ENCODE data around the gene FREM1. TPM values are rescaled to one million over a fixed set of nuclear protein-coding genes. Genes with fewer than 3 reads are reported as not detected.

The FREM1 gene
- total and polyA plus RNA-seq, 8 donors, result 4.6 to 19.8 (median 8.2) TPM

GRCh38 chr9:14790628-14791027, 119.6 kb downstream of the FREM1 start:
- H3K27ac ChIP-seq, result no peak overlapping the region
- intact Hi-C loops (cut with DNase I), result no loop called here
- ATAC-seq, result no peak
- no peak for TF ChIP-seq CTCF (IDR thresholded peaks at IDR 0.05)
- H3K27me3 ChIP-seq, result no peaks in the 10 kb centered on the region
- H3K4me1 ChIP-seq, result no peaks in the 10 kb centered on the region
- peaks cover 0 to 26% (median 0%) of the 10 kb centered on the region in 3 donors for H3K36me3 ChIP-seq
- FAIRE-seq, result no peak
- no peak for DNase-seq
- H3K9me3 ChIP-seq, result no peaks in the 10 kb centered on the region
- 79 to 96% methylated on average over 4 of the region's 4 CpGs for WGBS, 2 donors
- no peak overlapping the region for H3K4me3 ChIP-seq

GRCh38 chr9:14788846-14789245, 121.4 kb downstream of the FREM1 start:
- DNase-seq (no peak), FAIRE-seq (no peak), ATAC-seq (no peak)
- Histone ChIP-seq H3K27me3 (no peaks in the 10 kb centered on the region), H3K36me3 (peaks cover 0 to 22% (median 0%) of the 10 kb centered on the region in 3 donors), H3K4me1 (no peaks in the 10 kb centered on the region), H3K9me3 (no peaks in the 10 kb centered on the region), H3K4me3 (no peak overlapping the region), H3K27ac (no peak overlapping the region)
- WGBS, 2 donors, result 89 to 93% methylated on average over 5 of the region's 5 CpGs
- TF ChIP-seq CTCF (IDR thresholded peaks at IDR 0.05), result no peak
- intact Hi-C loops (cut with DNase I), result no loop called here

GRCh38 chr9:14783358-14783757, 126.9 kb downstream of the FREM1 start:
- no peaks in the 10 kb centered on the region for H3K27me3 ChIP-seq
- no peak overlapping the region for H3K4me3 ChIP-seq
- no peaks in the 10 kb centered on the region for H3K4me1 ChIP-seq
- WGBS, 2 donors, result 67 to 74% methylated on average over 4 of the region's 4 CpGs
- intact Hi-C loops (cut with DNase I), result no loop called here
- peaks cover 0 to 12% (median 0%) of the 10 kb centered on the region in 3 donors for H3K36me3 ChIP-seq
- H3K9me3 ChIP-seq, result no peaks in the 10 kb centered on the region
- no peak for ATAC-seq
- no peak overlapping the region for H3K27ac ChIP-seq
- DNase-seq, result no peak
- FAIRE-seq, result no peak
- TF ChIP-seq CTCF (IDR thresholded peaks at IDR 0.05), result no peak

- H3K27me3 ChIP-seq, result no peaks in the 10 kb centered on the region
- ATAC-seq, result no peak
- WGBS, 2 donors, result 87 to 90% methylated on average over 8 of the region's 8 CpGs
- no peaks in the 10 kb centered on the region for H3K9me3 ChIP-seq
- no peak for DNase-seq
- H3K27ac ChIP-seq, result no peak overlapping the region
- no peak for TF ChIP-seq CTCF (IDR thresholded peaks at IDR 0.05)
- no peaks in the 10 kb centered on the region for H3K4me1 ChIP-seq
- intact Hi-C loops (cut with DNase I), result no loop called here
- no peak for FAIRE-seq
- peaks cover 0 to 7% (median 0%) of the 10 kb centered on the region in 3 donors for H3K36me3 ChIP-seq
- no peak overlapping the region for H3K4me3 ChIP-seq
Observed at GRCh38 chr9:14782286-14783051, 127.8 kb downstream of the FREM1 start.

GRCh38 chr9:14780693-14781092, 129.5 kb downstream of the FREM1 start:
- 93 to 96% methylated on average over 4 of the region's 4 CpGs for WGBS, 2 donors
- H3K27me3 ChIP-seq, result no peaks in the 10 kb centered on the region
- H3K36me3 ChIP-seq, result peaks cover 0 to 7% (median 0%) of the 10 kb centered on the region in 3 donors

More at GRCh38 chr9:14780693-14781092, 129.5 kb downstream of the FREM1 start:
- DNase-seq (no peak), ATAC-seq (no peak), FAIRE-seq (no peak)
- Histone ChIP-seq H3K9me3 (no peaks in the 10 kb centered on the region), H3K27ac (no peak overlapping the region), H3K4me1 (no peaks in the 10 kb centered on the region), H3K4me3 (no peak overlapping the region)
- intact Hi-C loops (cut with DNase I), result no loop called here
- TF ChIP-seq CTCF (IDR thresholded peaks at IDR 0.05), result no peak
